Fibroblast of lung (primary cell): ENCODE data around the gene SLC6A5.

Experiments
- CTCF ChIP-seq, 2 donors: IDR thresholded peaks in 1 of 2; conservative IDR thresholded peaks in 1 of 2; 1 replicate in 1 of 2; 2 replicates in 1 of 2; pipeline ENCODE4 v1.5.1; 2011 to 2012; ENCODE audit warnings: low read length in 2 of 2, control low read depth in 1 of 2, inconsistent platforms in 1 of 2, low read depth in 1 of 2, mild to moderate bottlenecking in 1 of 2
- EZH2 ChIP-seq: IDR thresholded peaks from 2 replicates; pipeline ENCODE4 v1.5.1; 2012; ENCODE audit warnings: low read length, control low read depth, mild to moderate bottlenecking; ENCODE audit errors: missing control alignments

- TF ChIP-seq CTCF (conservative IDR thresholded peaks at IDR 0.05 in 1 of 2, IDR thresholded peaks at IDR 0.05 in 1 of 2; ENCODE audit: low read depth in 1 of 2, low read length in 2 of 2), result no peak
- TF ChIP-seq EZH2, result no peak
These were observed 12.0 kb downstream of the SLC6A5 start for GRCh38 chr11:20611445-20611844.
